ENCODE measurements around the gene TRIM47. TPM values are rescaled to one million over a fixed set of nuclear protein-coding genes. Genes with fewer than 3 reads are reported as not detected.

Gene TRIM47
- total RNA-seq, 1 donor from 2014 or later = 27.5 TPM

- TF ChIP-seq, protein P1, sequence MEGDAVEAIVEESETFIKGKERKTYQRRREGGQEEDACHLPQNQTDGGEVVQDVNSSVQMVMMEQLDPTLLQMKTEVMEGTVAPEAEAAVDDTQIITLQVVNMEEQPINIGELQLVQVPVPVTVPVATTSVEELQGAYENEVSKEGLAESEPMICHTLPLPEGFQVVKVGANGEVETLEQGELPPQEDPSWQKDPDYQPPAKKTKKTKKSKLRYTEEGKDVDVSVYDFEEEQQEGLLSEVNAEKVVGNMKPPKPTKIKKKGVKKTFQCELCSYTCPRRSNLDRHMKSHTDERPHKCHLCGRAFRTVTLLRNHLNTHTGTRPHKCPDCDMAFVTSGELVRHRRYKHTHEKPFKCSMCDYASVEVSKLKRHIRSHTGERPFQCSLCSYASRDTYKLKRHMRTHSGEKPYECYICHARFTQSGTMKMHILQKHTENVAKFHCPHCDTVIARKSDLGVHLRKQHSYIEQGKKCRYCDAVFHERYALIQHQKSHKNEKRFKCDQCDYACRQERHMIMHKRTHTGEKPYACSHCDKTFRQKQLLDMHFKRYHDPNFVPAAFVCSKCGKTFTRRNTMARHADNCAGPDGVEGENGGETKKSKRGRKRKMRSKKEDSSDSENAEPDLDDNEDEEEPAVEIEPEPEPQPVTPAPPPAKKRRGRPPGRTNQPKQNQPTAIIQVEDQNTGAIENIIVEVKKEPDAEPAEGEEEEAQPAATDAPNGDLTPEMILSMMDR (IDR thresholded peaks at IDR 0.05; ENCODE audit: borderline replicate concordance) = no peak
- no peaks in the 10 kb centered on the region for H3K9me3 ChIP-seq (replicated peaks)
- H3K4me1 ChIP-seq = peaks cover 76% of the 10 kb centered on the region
- peak overlapping the region; percentile 90 for H3K27ac ChIP-seq (replicated peaks)
- H3K4me3 ChIP-seq = peak overlapping the region; percentile 10
- H3K27me3 ChIP-seq (ENCODE audit: low read depth) = no peaks in the 10 kb centered on the region
- DNase-seq = no peak
- intact Hi-C loops (cut with micrococcal nuclease) = no loop called here
- H3K36me3 ChIP-seq = peaks cover 53% of the 10 kb centered on the region
Measured at GRCh38 chr17:75845933-75846691, 32.3 kb downstream of the TRIM47 start.

DNA sequence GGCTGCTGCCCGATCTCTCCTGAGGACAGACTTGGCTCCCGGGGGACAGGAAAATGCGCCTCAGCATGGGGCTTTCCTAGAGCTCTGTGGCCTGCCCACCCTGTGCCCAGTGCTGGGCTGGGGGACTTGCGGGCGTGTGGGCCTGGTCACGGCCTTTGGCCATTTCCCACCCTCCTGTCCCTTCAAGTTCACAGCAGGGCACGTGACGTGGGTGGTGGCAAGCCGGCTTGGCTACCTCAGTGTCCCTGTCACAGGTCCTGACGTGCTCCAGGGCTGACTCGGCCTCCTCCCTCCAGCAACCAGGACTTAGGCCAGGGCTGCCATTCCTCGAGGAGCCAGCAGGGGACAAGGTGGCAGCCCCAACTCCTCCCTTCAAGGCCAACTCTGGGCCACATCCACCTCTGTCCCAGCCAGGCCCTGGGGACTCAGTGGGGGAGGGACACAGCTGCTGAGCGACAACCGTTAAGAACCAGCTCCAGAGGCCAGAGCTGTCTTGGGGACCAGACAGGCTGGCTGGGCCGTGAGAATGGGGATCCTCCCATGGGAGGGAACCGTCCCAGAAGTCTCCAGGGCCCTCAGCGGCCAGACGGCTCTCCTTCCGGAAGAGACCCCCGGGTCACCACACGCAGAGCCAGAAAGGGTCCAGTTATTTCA is 33.2 kb downstream of the TRIM47 start:
- no peaks in the 10 kb centered on the region for H3K9me3 ChIP-seq (replicated peaks)
- H3K27me3 ChIP-seq (ENCODE audit: low read depth) = no peaks in the 10 kb centered on the region
- TF ChIP-seq, protein P1 (IDR thresholded peaks at IDR 0.05; ENCODE audit: borderline replicate concordance) = peak; percentile 86
- H3K4me1 ChIP-seq = peaks cover 66% of the 10 kb centered on the region
- H3K27ac ChIP-seq (replicated peaks) = peak overlapping the region; percentile 90
- peaks cover 43% of the 10 kb centered on the region for H3K36me3 ChIP-seq
- peak; percentile 83 for DNase-seq
- intact Hi-C loops (cut with micrococcal nuclease) = no loop called here
- peak overlapping the region; percentile 39 for H3K4me3 ChIP-seq

GRCh38 chr17:75844530-75845057 is 33.8 kb downstream of the TRIM47 start:
- H3K27me3 ChIP-seq (ENCODE audit: low read depth) = no peaks in the 10 kb centered on the region
- DNase-seq = no peak
- peak overlapping the region; percentile 39 for H3K4me3 ChIP-seq
- H3K36me3 ChIP-seq = peaks cover 38% of the 10 kb centered on the region
- intact Hi-C loops (cut with micrococcal nuclease) = no loop called here
- TF ChIP-seq, protein P1 (IDR thresholded peaks at IDR 0.05; ENCODE audit: borderline replicate concordance) = no peak
- H3K27ac ChIP-seq (replicated peaks) = peak overlapping the region; percentile 90
- no peaks in the 10 kb centered on the region for H3K9me3 ChIP-seq (replicated peaks)
- peaks cover 60% of the 10 kb centered on the region for H3K4me1 ChIP-seq

DNA sequence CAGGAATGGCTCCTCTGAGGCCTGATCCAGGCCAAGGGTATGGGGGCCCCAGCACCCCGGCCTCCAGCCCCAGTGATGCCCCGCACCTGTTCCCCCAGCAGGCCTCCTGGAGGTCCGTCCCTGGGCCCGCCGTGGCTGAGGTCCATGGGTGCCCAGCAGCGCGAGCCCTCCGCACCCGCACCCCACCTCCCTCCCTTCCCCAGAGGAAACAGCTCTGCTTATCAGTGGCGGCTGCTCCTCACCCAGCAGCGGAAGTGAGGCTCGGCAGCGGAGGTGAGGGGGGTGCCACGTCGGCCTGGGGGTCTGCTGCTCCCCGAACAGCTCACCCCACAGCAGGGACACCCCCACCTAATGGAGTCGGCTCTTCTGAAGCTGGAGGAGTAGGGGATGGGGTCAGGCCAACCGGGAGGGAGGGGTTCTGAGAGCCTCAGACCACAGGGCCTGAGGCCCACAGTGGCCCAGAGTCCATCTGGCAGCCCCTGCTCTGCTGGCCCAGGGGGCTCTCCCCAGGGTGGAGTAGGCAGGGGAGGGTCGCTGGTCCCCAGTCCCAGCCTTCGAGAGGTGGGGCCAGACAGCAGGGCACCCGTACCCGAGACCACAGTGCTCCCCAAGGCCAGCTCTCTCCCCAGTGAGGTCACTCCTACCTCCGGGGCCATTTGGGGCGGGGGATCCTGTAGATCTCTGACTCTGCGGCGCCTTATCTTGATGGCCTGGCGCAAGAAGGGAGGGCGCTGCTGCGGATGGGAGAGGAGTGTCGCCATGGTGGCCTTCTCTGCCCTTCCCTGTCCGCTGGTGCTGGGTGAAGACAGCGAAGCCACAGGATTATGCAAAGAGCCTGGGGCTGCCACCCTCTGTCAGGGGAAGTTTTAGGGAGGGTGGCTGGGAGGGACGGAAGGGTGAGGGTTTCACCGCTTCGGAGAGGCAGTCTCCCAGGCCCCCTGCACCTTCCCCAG is 34.5 kb downstream of the TRIM47 start, which contains the start of gene UNC13D:
TSS of gene UNC13D (minus strand) at position 828 of the 953 bp plus-strand sequence. CDS start at position 761, 67 bp downstream.
- Histone ChIP-seq H3K36me3 (peaks cover 30% of the 10 kb centered on the region), H3K4me3 (peak within 1 kb of the TSS; percentile 39), H3K27me3 (ENCODE audit: low read depth) (no peaks in the 10 kb centered on the region), H3K4me1 (peaks cover 53% of the 10 kb centered on the region), H3K9me3 (replicated peaks) (no peaks in the 10 kb centered on the region), H3K27ac (replicated peaks) (peak within 1 kb of the TSS; percentile 90)
- DNase-seq = no peak
- intact Hi-C loops (cut with micrococcal nuclease) = no loop called here
- TF ChIP-seq, protein P1 (IDR thresholded peaks at IDR 0.05; ENCODE audit: borderline replicate concordance) = no peak

Data from left ventricle myocardium inferior (tissue), 1 donor.